K562 treated with DMSO at 1 percent for 24 hours (cell line): ENCODE results near the gene POM121L2. TPM values are rescaled to one million over a fixed set of nuclear protein-coding genes. Genes with fewer than 3 reads are reported as not detected.

Experiments
- total RNA-seq: library from RNA; unstranded; fragments of 300-600 nt; gene quantifications from 2 replicates; pipeline ENCODE4 v1.2.3, GENCODE V29; 2022; ENCODE audit warnings: low read depth; ENCODE audit not compliant: insufficient read depth

POM121L2 gene
- total RNA-seq = not detected in 2 replicates

GRCh38 chr6:27312146-27312949 lies at the start of gene POM121L2:
Gene POM121L2 (minus strand): TSS chr6:27312273. CDS start chr6:27312170, 103 bp downstream.

Other genes starting within 250 kb of the POM121L2 start
- gene PRSS16, start 64.6 kb downstream of the POM121L2 start, total RNA-seq = 72.5 and 74.5 TPM in 2 replicates
- 3.3 and 8.7 TPM in 2 replicates for gene ZNF391, start 76.5 kb upstream of the POM121L2 start, total RNA-seq
- gene ZNF184, start 160.8 kb upstream of the POM121L2 start, total RNA-seq = 6.8 and 10.7 TPM in 2 replicates